Measurements from ENCODE around the gene DELE1. TPM values are rescaled to one million over a fixed set of nuclear protein-coding genes. Genes with fewer than 3 reads are reported as not detected.

Gene DELE1
- polyA plus RNA-seq, 1 donor from 2014 or later: 49.6 TPM

- Histone ChIP-seq H2AFZ (ENCODE audit: low read depth, low read length) (peak overlapping the region; percentile 48), H3K27ac (ENCODE audit: low read length) (peak overlapping the region; percentile 99), H3K4me2 (ENCODE audit: low read length) (peak overlapping the region; percentile 90), H3F3A (ENCODE audit: insufficient read depth, low read length, poor library complexity, severe bottlenecking) (no peaks in the 10 kb centered on the region), H4K20me1 (ENCODE audit: insufficient read depth) (no peaks in the 10 kb centered on the region), H3K79me2 (replicated peaks; ENCODE audit: insufficient read depth, low read length) (peaks cover 7% of the 10 kb centered on the region), H3K4me3 (ENCODE audit: low read length) (peak overlapping the region; percentile 59), H3K27me3 (ENCODE audit: insufficient read depth, low read depth, low read length) (no peaks in the 10 kb centered on the region), H3K9ac (ENCODE audit: low read length) (peak overlapping the region; percentile 98), H3K36me3 (ENCODE audit: insufficient read depth, low read length) (no peaks in the 10 kb centered on the region), H3K9me2 (ENCODE audit: insufficient read depth, low read length) (no peaks in the 10 kb centered on the region), H3K9me3 (ENCODE audit: low read length) (no peaks in the 10 kb centered on the region)
- TF ChIP-seq, protein P1, sequence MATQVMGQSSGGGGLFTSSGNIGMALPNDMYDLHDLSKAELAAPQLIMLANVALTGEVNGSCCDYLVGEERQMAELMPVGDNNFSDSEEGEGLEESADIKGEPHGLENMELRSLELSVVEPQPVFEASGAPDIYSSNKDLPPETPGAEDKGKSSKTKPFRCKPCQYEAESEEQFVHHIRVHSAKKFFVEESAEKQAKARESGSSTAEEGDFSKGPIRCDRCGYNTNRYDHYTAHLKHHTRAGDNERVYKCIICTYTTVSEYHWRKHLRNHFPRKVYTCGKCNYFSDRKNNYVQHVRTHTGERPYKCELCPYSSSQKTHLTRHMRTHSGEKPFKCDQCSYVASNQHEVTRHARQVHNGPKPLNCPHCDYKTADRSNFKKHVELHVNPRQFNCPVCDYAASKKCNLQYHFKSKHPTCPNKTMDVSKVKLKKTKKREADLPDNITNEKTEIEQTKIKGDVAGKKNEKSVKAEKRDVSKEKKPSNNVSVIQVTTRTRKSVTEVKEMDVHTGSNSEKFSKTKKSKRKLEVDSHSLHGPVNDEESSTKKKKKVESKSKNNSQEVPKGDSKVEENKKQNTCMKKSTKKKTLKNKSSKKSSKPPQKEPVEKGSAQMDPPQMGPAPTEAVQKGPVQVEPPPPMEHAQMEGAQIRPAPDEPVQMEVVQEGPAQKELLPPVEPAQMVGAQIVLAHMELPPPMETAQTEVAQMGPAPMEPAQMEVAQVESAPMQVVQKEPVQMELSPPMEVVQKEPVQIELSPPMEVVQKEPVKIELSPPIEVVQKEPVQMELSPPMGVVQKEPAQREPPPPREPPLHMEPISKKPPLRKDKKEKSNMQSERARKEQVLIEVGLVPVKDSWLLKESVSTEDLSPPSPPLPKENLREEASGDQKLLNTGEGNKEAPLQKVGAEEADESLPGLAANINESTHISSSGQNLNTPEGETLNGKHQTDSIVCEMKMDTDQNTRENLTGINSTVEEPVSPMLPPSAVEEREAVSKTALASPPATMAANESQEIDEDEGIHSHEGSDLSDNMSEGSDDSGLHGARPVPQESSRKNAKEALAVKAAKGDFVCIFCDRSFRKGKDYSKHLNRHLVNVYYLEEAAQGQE (IDR thresholded peaks at IDR 0.05; ENCODE audit: borderline replicate concordance): peak; percentile 44
- TF ChIP-seq RAD21 (conservative IDR thresholded peaks at IDR 0.05): no peak
These were observed 40.3 kb upstream of the DELE1 start for GRCh38 chr5:141883184-141883891.

GRCh38 chr5:141883892-141884318, 39.8 kb upstream of the DELE1 start:
- peak overlapping the region; percentile 98 for H3K9ac ChIP-seq (ENCODE audit: low read length)
- peak overlapping the region; percentile 99 for H3K27ac ChIP-seq (ENCODE audit: low read length)
- TF ChIP-seq RAD21 (conservative IDR thresholded peaks at IDR 0.05) (no peak), SMC3 (conservative IDR thresholded peaks at IDR 0.05; ENCODE audit: poor library complexity) (no peak), EZH2 (IDR thresholded peaks at IDR 0.05; ENCODE audit: borderline replicate concordance, insufficient read depth, low read length, poor library complexity, severe bottlenecking) (no peak), MXI1 (conservative IDR thresholded peaks at IDR 0.05; ENCODE audit: poor library complexity, severe bottlenecking) (no peak), TAF1 (IDR thresholded peaks at IDR 0.05; ENCODE audit: low read depth) (no peak), POLR2AphosphoS5 (IDR thresholded peaks at IDR 0.05) (no peak), CTCF (IDR thresholded peaks at IDR 0.05; ENCODE audit: poor library complexity, severe bottlenecking) (no peak), EP300 (conservative IDR thresholded peaks at IDR 0.05; ENCODE audit: poor library complexity, severe bottlenecking) (no peak)
- TF ChIP-seq, protein P1 (IDR thresholded peaks at IDR 0.05; ENCODE audit: borderline replicate concordance): no peak
- no peaks in the 10 kb centered on the region for H3F3A ChIP-seq (ENCODE audit: insufficient read depth, low read length, poor library complexity, severe bottlenecking)
- no peaks in the 10 kb centered on the region for H4K20me1 ChIP-seq (ENCODE audit: insufficient read depth)
- no peaks in the 10 kb centered on the region for H3K27me3 ChIP-seq (ENCODE audit: insufficient read depth, low read depth, low read length)
- H3K4me2 ChIP-seq (ENCODE audit: low read length): peak overlapping the region; percentile 35
- no peaks in the 10 kb centered on the region for H3K9me2 ChIP-seq (ENCODE audit: insufficient read depth, low read length)
- H3K79me2 ChIP-seq (replicated peaks; ENCODE audit: insufficient read depth, low read length): peaks cover 7% of the 10 kb centered on the region
- H3K9me3 ChIP-seq (ENCODE audit: low read length): no peaks in the 10 kb centered on the region
- H2AFZ ChIP-seq (ENCODE audit: low read depth, low read length): no peak overlapping the region
- H3K4me3 ChIP-seq (ENCODE audit: low read length): peak overlapping the region; percentile 59
- no peaks in the 10 kb centered on the region for H3K36me3 ChIP-seq (ENCODE audit: insufficient read depth, low read length)

Measured in neural cell (in vitro differentiated cells).